ENCODE data around the gene UBXN11.
A peak's percentile ranks its signal among the peaks of the same experiment; 100 is the strongest.

UBXN11 gene

GRCh38 chr1:26306290-26307229 lies at the start of gene UBXN11:
Gene UBXN11 (minus strand): TSS chr1:26306636. CDS start chr1:26302883, 3,753 bp downstream.
- DNase-seq: peak; percentile 82 to 86

GRCh38 chr1:26356106-26356505 lies 49.7 kb upstream of the UBXN11 start:
- DNase-seq: no peak

GRCh38 chr1:26354972-26355371 lies 48.5 kb upstream of the UBXN11 start:
- no peak for DNase-seq

- DNase-seq: no peak
These were observed 47.8 kb upstream of the UBXN11 start, which contains the start of gene CRYBG2 for GRCh38 chr1:26353976-26354820. Gene CRYBG2 (minus strand): TSS chr1:26354130. CDS start chr1:26346657, 7,473 bp downstream.

- no peak for DNase-seq
These were observed 46.9 kb upstream of the UBXN11 start for GRCh38 chr1:26353210-26353859.

GRCh38 chr1:26352338-26352679 lies 45.9 kb upstream of the UBXN11 start:
- DNase-seq: no peak

- no peak for DNase-seq
These were observed 45.3 kb upstream of the UBXN11 start for GRCh38 chr1:26351590-26352337.

- no peak for DNase-seq
These were observed 44.5 kb upstream of the UBXN11 start for GRCh38 chr1:26350701-26351589.

- no peak for DNase-seq
These were observed 43.9 kb upstream of the UBXN11 start for GRCh38 chr1:26350343-26350700.

GRCh38 chr1:26349877-26350244 lies 43.4 kb upstream of the UBXN11 start:
- DNase-seq: no peak

- no peak for DNase-seq
These were observed 42.9 kb upstream of the UBXN11 start for GRCh38 chr1:26349188-26349876.

GRCh38 chr1:26346274-26347033 lies 40.0 kb upstream of the UBXN11 start:
- no peak for DNase-seq

- no peak for DNase-seq
These were observed 39.3 kb upstream of the UBXN11 start for GRCh38 chr1:26345718-26346117.

GRCh38 chr1:26344147-26344920 lies 37.9 kb upstream of the UBXN11 start:
- no peak for DNase-seq

- DNase-seq: no peak
These were observed 33.6 kb upstream of the UBXN11 start for GRCh38 chr1:26340047-26340481.

- no peak for DNase-seq
These were observed 32.2 kb upstream of the UBXN11 start for GRCh38 chr1:26338670-26339069.

- DNase-seq: no peak
These were observed 31.2 kb upstream of the UBXN11 start for GRCh38 chr1:26337625-26338024.

GRCh38 chr1:26337206-26337535 lies 30.7 kb upstream of the UBXN11 start:
- DNase-seq: no peak

GRCh38 chr1:26336477-26337205 lies 30.2 kb upstream of the UBXN11 start:
- no peak for DNase-seq
